Upper lobe of left lung (tissue), 6 donors: ENCODE results near the gene ADORA1. TPM values are rescaled to one million over a fixed set of nuclear protein-coding genes. Genes with fewer than 3 reads are reported as not detected.

ENCODE experiments used
- ATAC-seq, 2 donors: fragments of 200-7000 bp; cut with Tn5 transposase; one replicate each; pipeline ENCODE4 v1.9.1; 2022; ENCODE audit warnings: mild to moderate bottlenecking in 2 of 2, moderate library complexity in 2 of 2; ENCODE audit not compliant: low FRiP score in 2 of 2
- DNase-seq, 2 donors: peaks; one replicate each; pipeline ENCODE4 v3.0.0-alpha.2; 2019 to 2020
- H3K27ac ChIP-seq, 4 donors: fragments of 200-600 bp; sonication (generic); one replicate each; pipeline ENCODE4 v1.5.1; 2016 to 2019
- H3K27me3 ChIP-seq, 4 donors: fragments of 200-600 bp; sonication (generic); one replicate each; pipeline ENCODE4 v1.5.1; 2017 to 2019
- H3K36me3 ChIP-seq, 4 donors: fragments of 200-600 bp; sonication (generic); one replicate each; pipeline ENCODE4 v1.5.1; 2016 to 2019
- H3K4me1 ChIP-seq, 4 donors: fragments of 200-600 bp; sonication (generic); one replicate each; pipeline ENCODE4 v1.5.1; 2018 to 2019
- H3K4me3 ChIP-seq, 4 donors: fragments of 200-600 bp; sonication (generic); one replicate each; pipeline ENCODE4 v1.5.1; 2017 to 2019; ENCODE audit warnings: mild to moderate bottlenecking in 2 of 4, moderate library complexity in 1 of 4
- H3K9me3 ChIP-seq, 4 donors: fragments of 200-600 bp; sonication (generic); one replicate each; pipeline ENCODE4 v1.5.1; 2018 to 2019
- CTCF ChIP-seq, 6 experiments: fragments of 450-650 bp in 4 of 6; fragments of 200-600 bp in 2 of 6; sonication (generic) in 2 of 6; IDR thresholded peaks; one replicate each; pipeline ENCODE4 v1.5.1; 2016 to 2019; ENCODE audit warnings: antibody characterized with exemption in 6 of 6
- EP300 ChIP-seq, 4 donors: sonication (generic); formaldehyde crosslinking; IDR thresholded peaks; one replicate each; pipeline ENCODE4 v1.5.1; 2017; ENCODE audit warnings: antibody characterized with exemption in 4 of 4, control low read depth in 2 of 4
- POLR2A ChIP-seq, 4 donors: fragments of 450-650 bp; IDR thresholded peaks; one replicate each; pipeline ENCODE4 v1.5.1; 2016 to 2017; ENCODE audit warnings: antibody characterized with exemption in 4 of 4, mild to moderate bottlenecking in 2 of 4
- POLR2AphosphoS5 ChIP-seq, 2 donors: sonication (generic); formaldehyde crosslinking; IDR thresholded peaks; one replicate each; pipeline ENCODE4 v1.5.1; 2017; ENCODE audit warnings: antibody characterized with exemption in 2 of 2
- WGBS, 2 donors: methylation state at CpG; one replicate each; pipeline ENCODE4 v1.1.5; 2017 to 2018; 5-methylcytosine and 5-hydroxymethylcytosine counted together
- total RNA-seq, 6 donors: library from RNA; depleted of rRNA in 4 of 6; stranded (reverse); fragments of >200 nt in 4 of 6; gene quantifications; one replicate each; pipeline versions ENCODE4 v1.1.0 to v1.2.1, GENCODE V29; 2016 to 2021
- donor health status: DM: no; HTN: no; CAD: no; lungs with moderate emphysema.
- donor health status: DM: no; HTN: yes; CAD: no; lungs with severe emphysema.

Gene ADORA1
- total RNA-seq, 6 donors from 2014 or later, result 0.20 to 5.4 (median 3.1) TPM

- no peak overlapping the region for H3K4me3 ChIP-seq
- WGBS, 2 donors, result 69 to 80% methylated on average over 15 of the region's 15 CpGs
- H3K27ac ChIP-seq, result peak overlapping the region in 3 of 4 donors; percentile 32 to 78 (median 61)
- no peaks in the 10 kb centered on the region for H3K36me3 ChIP-seq
- ATAC-seq (peak; percentile 19 to 80), DNase-seq (peak in 1 of 2 donors; percentile 48)
- H3K9me3 ChIP-seq, result no peaks in the 10 kb centered on the region
- H3K27me3 ChIP-seq, result no peaks in the 10 kb centered on the region
- peaks cover 7 to 40% (median 12%) of the 10 kb centered on the region in 4 donors for H3K4me1 ChIP-seq
- TF ChIP-seq POLR2AphosphoS5 (IDR thresholded peaks at IDR 0.05) (peak; percentile 60 to 88), POLR2A (IDR thresholded peaks at IDR 0.05) (no peak), CTCF (IDR thresholded peaks at IDR 0.05) (no peak), EP300 (IDR thresholded peaks at IDR 0.05) (peak in 1 of 4 donors; percentile 15)
These were observed 75.1 kb downstream of the ADORA1 start for GRCh38 chr1:203202431-203203245.

GRCh38 chr1:203204756-203205155 is 77.2 kb downstream of the ADORA1 start:
- Histone ChIP-seq H3K27ac (no peak overlapping the region), H3K27me3 (no peaks in the 10 kb centered on the region), H3K4me3 (no peak overlapping the region), H3K4me1 (peaks cover 4 to 34% (median 10%) of the 10 kb centered on the region in 4 donors), H3K36me3 (no peaks in the 10 kb centered on the region), H3K9me3 (no peaks in the 10 kb centered on the region)
- DNase-seq, result no peak
- TF ChIP-seq EP300 (IDR thresholded peaks at IDR 0.05) (no peak), POLR2AphosphoS5 (IDR thresholded peaks at IDR 0.05) (no peak), CTCF (IDR thresholded peaks at IDR 0.05) (no peak), POLR2A (IDR thresholded peaks at IDR 0.05) (no peak)
- ATAC-seq, result no peak
- 86 to 89% methylated on average over 2 of the region's 2 CpGs for WGBS, 2 donors

GRCh38 chr1:203206129-203206687 is 78.7 kb downstream of the ADORA1 start:
- Histone ChIP-seq H3K9me3 (no peaks in the 10 kb centered on the region), H3K27me3 (no peaks in the 10 kb centered on the region), H3K4me1 (peaks cover 0 to 23% (median 5%) of the 10 kb centered on the region in 4 donors), H3K36me3 (no peaks in the 10 kb centered on the region), H3K27ac (no peak overlapping the region), H3K4me3 (no peak overlapping the region)
- ATAC-seq (peak in 1 of 2 donors; percentile 9), DNase-seq (no peak)
- WGBS, 2 donors, result 60 to 69% methylated on average over 4 to 5 of the region's 5 CpGs
- TF ChIP-seq POLR2A (IDR thresholded peaks at IDR 0.05), result no peak
- no peak for TF ChIP-seq POLR2AphosphoS5 (IDR thresholded peaks at IDR 0.05)
- TF ChIP-seq CTCF (IDR thresholded peaks at IDR 0.05), result no peak
- no peak for TF ChIP-seq EP300 (IDR thresholded peaks at IDR 0.05)

- Histone ChIP-seq H3K36me3 (no peaks in the 10 kb centered on the region), H3K9me3 (no peaks in the 10 kb centered on the region), H3K4me1 (peaks cover 0 to 14% (median 9%) of the 10 kb centered on the region in 4 donors), H3K4me3 (no peak overlapping the region), H3K27ac (no peak overlapping the region), H3K27me3 (no peaks in the 10 kb centered on the region)
- DNase-seq (no peak), ATAC-seq (no peak)
- 68 to 78% methylated on average over 2 of the region's 2 CpGs for WGBS, 2 donors
- TF ChIP-seq EP300 (IDR thresholded peaks at IDR 0.05) (no peak), POLR2A (IDR thresholded peaks at IDR 0.05) (no peak), CTCF (IDR thresholded peaks at IDR 0.05) (no peak), POLR2AphosphoS5 (IDR thresholded peaks at IDR 0.05) (no peak)
These were observed 80.2 kb downstream of the ADORA1 start for GRCh38 chr1:203207751-203208150.
